Loucy (cell line): ENCODE data around the gene PRKN.

Experiments
- H2AFZ ChIP-seq: fragments of 200-600 bp; sonication (generic); 2 replicates; pipeline ENCODE4 v1.6.0; 2016; ENCODE audit warnings: antibody characterized with exemption, mild to moderate bottlenecking, low read length, moderate library complexity
- H3F3A ChIP-seq: fragments of 200-600 bp; 2 replicates; pipeline ENCODE4 v1.6.0; 2016; ENCODE audit warnings: antibody characterized with exemption, low read depth, mild to moderate bottlenecking
- H3K27me3 ChIP-seq: fragments of 200-600 bp; sonication (generic); 2 replicates; pipeline ENCODE4 v1.6.1; 2014; ENCODE audit warnings: low read length, mild to moderate bottlenecking; ENCODE audit not compliant: insufficient read depth, poor library complexity, severe bottlenecking
- H3K36me3 ChIP-seq: fragments of 200-600 bp; sonication (generic); 2 replicates; pipeline ENCODE4 v1.6.1; 2016; ENCODE audit warnings: low read length; ENCODE audit not compliant: insufficient read depth
- H3K4me1 ChIP-seq: fragments of 200-600 bp; sonication (generic); 2 replicates; pipeline ENCODE4 v1.5.1; 2014; ENCODE audit warnings: low read length, mild to moderate bottlenecking; ENCODE audit not compliant: insufficient read depth, poor library complexity, severe bottlenecking
- H3K4me2 ChIP-seq: fragments of 200-600 bp; sonication (generic); 2 replicates; pipeline ENCODE4 v1.6.0; 2014; ENCODE audit warnings: antibody characterized with exemption, low read length, low read depth, mild to moderate bottlenecking; ENCODE audit not compliant: poor library complexity, severe bottlenecking
- H3K4me3 ChIP-seq: fragments of 200-600 bp; sonication (generic); 2 replicates; pipeline ENCODE4 v1.5.1; 2014; ENCODE audit warnings: low read length, mild to moderate bottlenecking, mixed read lengths; ENCODE audit not compliant: poor library complexity, severe bottlenecking
- H3K79me2 ChIP-seq: fragments of 200-600 bp; sonication (generic); 2 replicates; pipeline ENCODE4 v1.6.1; 2014; ENCODE audit warnings: low read length; ENCODE audit not compliant: insufficient read depth
- H3K9ac ChIP-seq: fragments of 200-600 bp; sonication (generic); 2 replicates; pipeline ENCODE4 v1.6.0; 2014; ENCODE audit warnings: mild to moderate bottlenecking, low read depth, low read length, moderate library complexity; ENCODE audit not compliant: poor library complexity, severe bottlenecking
- H3K9me2 ChIP-seq: fragments of 200-600 bp; sonication (generic); replicated peaks from 2 replicates; pipeline ENCODE4 v1.6.1; 2016; ENCODE audit warnings: low read depth, low read length, mixed read lengths
- H3K9me3 ChIP-seq: fragments of 200-600 bp; sonication (generic); 2 replicates; pipeline ENCODE4 v1.6.1; 2014; ENCODE audit warnings: mild to moderate bottlenecking, antibody characterized with exemption, low read length, low read depth; ENCODE audit not compliant: insufficient read depth
- H4K20me1 ChIP-seq: fragments of 200-600 bp; sonication (generic); 2 replicates; pipeline ENCODE4 v1.6.0; 2014; ENCODE audit warnings: antibody characterized with exemption, low read length, mild to moderate bottlenecking; ENCODE audit not compliant: insufficient read depth, poor library complexity, severe bottlenecking
- EZH2phosphoT487 ChIP-seq: fragments of 200-600 bp; IDR thresholded peaks from 2 replicates; pipeline ENCODE4 v1.6.1; 2018; ENCODE audit warnings: antibody characterized with exemption, mild to moderate bottlenecking, moderate library complexity, borderline replicate concordance
- TF ChIP-seq, protein P1 (sequence below): fragments of 200-600 bp; sonication (generic); conservative IDR thresholded peaks from 2 replicates; pipeline ENCODE4 v1.5.1; 2014; ENCODE audit warnings: mild to moderate bottlenecking, antibody characterized with exemption, low read length

PRKN gene

DNA sequence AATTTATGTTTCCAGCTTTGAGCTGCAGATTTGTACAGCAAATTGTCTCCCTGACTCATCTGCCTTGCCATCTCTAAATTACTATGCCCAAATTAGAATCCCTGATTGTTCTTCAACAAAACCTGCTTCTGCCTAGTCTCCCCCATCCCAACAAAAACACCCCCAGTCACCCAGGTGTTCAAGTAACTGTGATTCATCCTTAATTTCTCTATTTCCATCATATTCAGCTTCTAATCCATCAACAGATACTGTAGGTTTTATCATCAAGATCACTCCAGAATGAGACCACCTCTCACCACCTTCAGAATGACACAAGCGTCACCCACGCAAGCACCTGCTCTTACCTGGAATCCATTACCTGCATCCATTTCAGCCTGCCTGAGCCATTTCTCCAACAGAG lies 498.5 kb downstream of the PRKN start:
- Histone ChIP-seq H3F3A (no peaks in the 10 kb centered on the region), H3K36me3 (no peaks in the 10 kb centered on the region), H3K27me3 (no peaks in the 10 kb centered on the region), H3K79me2 (no peaks in the 10 kb centered on the region), H3K4me3 (no peak overlapping the region), H3K9me2 (no peaks in the 10 kb centered on the region), H3K4me1 (no peaks in the 10 kb centered on the region), H2AFZ (no peak overlapping the region), H4K20me1 (no peaks in the 10 kb centered on the region), H3K9me3 (no peaks in the 10 kb centered on the region; the same call in 1 of the 2 replicates), H3K9ac (no peak overlapping the region), H3K4me2 (no peak overlapping the region)
- TF ChIP-seq, protein P1, sequence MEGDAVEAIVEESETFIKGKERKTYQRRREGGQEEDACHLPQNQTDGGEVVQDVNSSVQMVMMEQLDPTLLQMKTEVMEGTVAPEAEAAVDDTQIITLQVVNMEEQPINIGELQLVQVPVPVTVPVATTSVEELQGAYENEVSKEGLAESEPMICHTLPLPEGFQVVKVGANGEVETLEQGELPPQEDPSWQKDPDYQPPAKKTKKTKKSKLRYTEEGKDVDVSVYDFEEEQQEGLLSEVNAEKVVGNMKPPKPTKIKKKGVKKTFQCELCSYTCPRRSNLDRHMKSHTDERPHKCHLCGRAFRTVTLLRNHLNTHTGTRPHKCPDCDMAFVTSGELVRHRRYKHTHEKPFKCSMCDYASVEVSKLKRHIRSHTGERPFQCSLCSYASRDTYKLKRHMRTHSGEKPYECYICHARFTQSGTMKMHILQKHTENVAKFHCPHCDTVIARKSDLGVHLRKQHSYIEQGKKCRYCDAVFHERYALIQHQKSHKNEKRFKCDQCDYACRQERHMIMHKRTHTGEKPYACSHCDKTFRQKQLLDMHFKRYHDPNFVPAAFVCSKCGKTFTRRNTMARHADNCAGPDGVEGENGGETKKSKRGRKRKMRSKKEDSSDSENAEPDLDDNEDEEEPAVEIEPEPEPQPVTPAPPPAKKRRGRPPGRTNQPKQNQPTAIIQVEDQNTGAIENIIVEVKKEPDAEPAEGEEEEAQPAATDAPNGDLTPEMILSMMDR: no peak
- no peak for TF ChIP-seq EZH2phosphoT487

DNA sequence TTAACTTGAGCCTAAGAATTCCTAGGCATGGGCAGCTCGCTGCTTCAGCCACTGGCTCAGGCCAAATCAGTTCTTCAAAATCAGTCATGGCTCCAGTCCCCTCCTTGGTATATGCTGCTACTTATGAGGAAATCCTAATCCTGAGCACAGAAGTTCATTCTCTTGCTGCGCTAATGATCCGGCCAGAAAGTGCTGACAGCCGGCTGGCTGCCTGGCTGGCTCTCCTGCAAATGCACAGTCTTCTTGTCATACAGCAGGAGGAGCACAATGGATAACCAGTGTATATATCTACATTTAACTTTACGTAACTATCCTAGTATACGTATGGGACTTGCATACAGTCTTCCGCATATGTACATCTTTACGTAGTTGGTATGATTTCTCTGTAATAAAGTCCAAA lies 500.8 kb downstream of the PRKN start:
- H3F3A ChIP-seq: no peaks in the 10 kb centered on the region
- H3K4me2 ChIP-seq: no peak overlapping the region
- H3K9ac ChIP-seq: no peak overlapping the region
- H3K4me3 ChIP-seq: no peak overlapping the region
- no peak overlapping the region for H2AFZ ChIP-seq
- no peaks in the 10 kb centered on the region for H4K20me1 ChIP-seq
- TF ChIP-seq, protein P1: no peak
- no peak for TF ChIP-seq EZH2phosphoT487
- no peaks in the 10 kb centered on the region for H3K9me3 ChIP-seq
- H3K27me3 ChIP-seq: no peaks in the 10 kb centered on the region
- H3K4me1 ChIP-seq: no peaks in the 10 kb centered on the region
- H3K79me2 ChIP-seq: no peaks in the 10 kb centered on the region
- no peaks in the 10 kb centered on the region for H3K9me2 ChIP-seq
- no peaks in the 10 kb centered on the region for H3K36me3 ChIP-seq

DNA sequence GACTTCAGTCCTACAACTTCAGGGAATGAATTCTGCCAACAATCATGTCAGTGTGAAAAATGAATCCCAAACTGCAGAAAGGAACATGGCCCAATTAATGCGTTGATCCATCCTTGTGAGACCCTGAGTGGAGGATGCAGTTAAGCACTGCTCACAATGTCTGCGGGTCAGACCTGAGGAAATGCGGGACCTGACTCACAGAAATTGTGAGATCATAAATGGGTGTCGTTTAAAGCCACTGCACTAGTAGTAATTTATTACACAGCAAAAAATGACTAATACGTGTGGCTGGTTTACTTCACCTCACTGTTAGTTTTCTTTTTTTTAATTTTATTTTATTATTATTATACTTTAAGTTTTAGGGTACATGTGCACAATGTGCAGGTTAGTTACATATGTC lies 505.0 kb downstream of the PRKN start:
- Histone ChIP-seq H4K20me1 (no peaks in the 10 kb centered on the region), H3K9me3 (no peaks in the 10 kb centered on the region), H3K27me3 (no peaks in the 10 kb centered on the region), H3K4me2 (no peak overlapping the region), H3K36me3 (no peaks in the 10 kb centered on the region), H3K4me3 (no peak overlapping the region), H3K9me2 (no peaks in the 10 kb centered on the region), H3K79me2 (no peaks in the 10 kb centered on the region), H3F3A (no peaks in the 10 kb centered on the region), H2AFZ (no peak overlapping the region), H3K9ac (no peak overlapping the region), H3K4me1 (no peaks in the 10 kb centered on the region)
- no peak for TF ChIP-seq EZH2phosphoT487
- TF ChIP-seq, protein P1: no peak
